ENCODE data around the gene PPME1. TPM values are rescaled to one million over a fixed set of nuclear protein-coding genes. Genes with fewer than 3 reads are reported as not detected.

The PPME1 gene
- total RNA-seq, 4 donors from 2014 or later: 23.2 to 25.0 (median 23.8) TPM

DNA sequence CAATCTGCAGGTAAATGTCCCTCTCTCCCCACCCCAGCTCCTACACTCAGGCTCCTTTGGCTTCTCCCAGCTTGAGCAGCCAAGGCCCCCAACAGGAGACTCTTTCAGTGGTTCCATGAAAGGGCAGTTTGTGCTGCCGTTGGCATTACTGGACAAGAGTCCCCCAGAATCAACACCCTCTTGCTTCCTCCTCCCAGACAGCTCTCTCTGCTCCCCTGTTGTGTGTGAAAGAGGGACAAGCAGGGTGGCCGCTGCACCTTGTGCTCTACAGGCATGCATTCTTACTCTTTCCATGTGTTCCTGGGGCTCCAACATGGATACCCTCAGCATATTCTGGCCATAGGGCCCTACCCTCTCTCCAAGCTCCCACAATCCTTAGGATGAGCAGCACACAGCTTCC is 91.6 kb downstream of the PPME1 start:
- ATAC-seq (ENCODE audit: low FRiP score) (no peak), DNase-seq (ENCODE audit: low spot score) (no peak)
- no peak for TF ChIP-seq CTCF (IDR thresholded peaks at IDR 0.05)

- DNase-seq (ENCODE audit: low spot score): no peak
- no peak for ATAC-seq (ENCODE audit: low FRiP score)
- no peak for TF ChIP-seq CTCF (IDR thresholded peaks at IDR 0.05)
These were observed 94.2 kb downstream of the PPME1 start for GRCh38 chr11:74265256-74265655.

- TF ChIP-seq CTCF (IDR thresholded peaks at IDR 0.05): no peak
- no peak for DNase-seq (ENCODE audit: low spot score)
- ATAC-seq (ENCODE audit: low FRiP score): no peak
These were observed 95.9 kb downstream of the PPME1 start for GRCh38 chr11:74267014-74267413.

- TF ChIP-seq CTCF (IDR thresholded peaks at IDR 0.05): no peak
- DNase-seq (ENCODE audit: low spot score): no peak
- no peak for ATAC-seq (ENCODE audit: low FRiP score)
These were observed 97.4 kb downstream of the PPME1 start for GRCh38 chr11:74268456-74268855.

DNA sequence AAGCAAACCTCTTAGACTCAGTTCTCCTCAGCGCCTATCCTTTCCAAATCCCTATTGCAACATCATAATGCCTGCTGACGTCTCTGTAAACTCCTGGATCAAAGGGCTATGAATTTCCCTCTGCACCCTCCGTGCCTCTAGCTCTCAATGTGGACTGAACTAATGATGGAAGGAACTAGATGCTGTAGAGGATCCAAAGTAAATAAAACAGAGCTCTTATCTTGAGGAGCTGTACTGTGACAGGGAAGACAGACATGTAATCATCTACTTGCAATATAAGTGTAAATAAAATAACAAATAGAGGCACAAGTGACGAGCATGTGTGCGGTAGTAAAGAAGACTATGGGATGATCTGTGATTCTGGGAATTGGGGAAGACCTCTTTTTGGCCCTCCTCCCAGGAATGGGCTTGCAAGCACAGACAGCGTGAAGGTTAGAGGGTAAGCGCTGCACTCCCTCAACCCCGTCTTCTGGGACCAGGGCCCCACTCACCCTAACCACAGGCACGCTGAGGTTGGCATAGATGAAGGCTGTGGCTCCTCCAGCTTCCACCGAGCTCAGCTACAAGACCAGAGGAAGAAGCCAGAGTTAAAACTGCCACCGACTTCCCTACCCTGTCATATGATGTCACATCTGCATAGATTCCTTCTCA is 98.2 kb downstream of the PPME1 start:
- no peak for TF ChIP-seq CTCF (IDR thresholded peaks at IDR 0.05)
- DNase-seq (ENCODE audit: low spot score) (no peak), ATAC-seq (ENCODE audit: low FRiP score) (peak; percentile 42)

- DNase-seq (ENCODE audit: low spot score): no peak
- TF ChIP-seq CTCF (IDR thresholded peaks at IDR 0.05): no peak
- ATAC-seq (ENCODE audit: low FRiP score): no peak
These were observed 101.2 kb downstream of the PPME1 start for GRCh38 chr11:74272276-74272675.

DNA sequence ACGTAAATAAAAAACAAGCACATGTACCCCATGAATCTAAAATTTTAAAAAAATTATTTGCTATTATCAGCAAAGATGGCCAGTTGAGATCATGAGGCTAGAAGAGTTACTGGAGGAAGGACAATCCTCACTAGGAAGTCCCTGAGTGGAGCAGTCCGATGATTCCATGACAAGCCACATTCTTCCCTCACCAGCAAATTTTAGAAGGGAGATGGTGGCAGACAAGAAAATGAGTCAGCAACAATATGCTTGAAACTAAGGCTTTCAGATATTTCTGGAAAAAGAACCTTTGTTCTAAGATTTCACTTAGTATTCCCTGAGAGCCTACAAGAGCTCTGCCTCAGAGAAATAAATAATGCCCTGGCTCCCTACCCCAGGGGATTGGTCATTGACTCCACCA is 105.5 kb downstream of the PPME1 start:
- TF ChIP-seq CTCF (IDR thresholded peaks at IDR 0.05): no peak
- DNase-seq (ENCODE audit: low spot score) (no peak), ATAC-seq (ENCODE audit: low FRiP score) (no peak)
